Stimulated activated CD4-positive, alpha-beta T cell treated with anti-CD3 and anti-CD28 coated beads, Interleukin-4, amount 100 ng/mL, for 48 hours (primary cell): ENCODE measurements around the gene SYT12.
A peak's percentile ranks its signal among the peaks of the same experiment; 100 is the strongest.

ENCODE experiments used
- DNase-seq, 2 donors: peaks; one replicate each; pipeline ENCODE4 v3.0.0-alpha.2; 2020; ENCODE audit warnings: low read depth in 2 of 2

SYT12 gene

GRCh38 chr11:67027943-67028542, 5.1 kb downstream of the SYT12 start:
- no peak for DNase-seq

DNA sequence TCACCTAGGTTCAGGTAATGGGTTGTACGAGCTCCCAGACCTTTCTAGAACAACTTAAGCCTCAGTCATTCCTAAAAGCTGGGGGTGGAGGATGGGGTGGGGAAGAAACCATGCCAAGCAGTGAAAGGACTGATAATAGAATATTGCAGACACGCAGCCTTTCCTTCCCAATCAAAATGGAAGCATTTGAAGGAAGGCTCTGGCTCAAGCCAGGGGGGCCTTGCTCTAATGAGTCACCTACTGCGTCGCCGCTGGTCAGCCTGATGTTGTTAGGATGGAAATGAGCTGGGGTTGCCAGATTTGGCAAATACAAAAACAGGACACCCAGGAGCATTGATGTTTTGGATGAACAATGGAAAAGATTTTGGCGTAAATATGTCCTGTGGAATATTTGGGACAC, 6.2 kb downstream of the SYT12 start:
- DNase-seq = no peak

GRCh38 chr11:67030976-67031375, 8.0 kb downstream of the SYT12 start:
- no peak for DNase-seq

- no peak for DNase-seq
Measured at GRCh38 chr11:67031791-67032561, 9.0 kb downstream of the SYT12 start.

DNA sequence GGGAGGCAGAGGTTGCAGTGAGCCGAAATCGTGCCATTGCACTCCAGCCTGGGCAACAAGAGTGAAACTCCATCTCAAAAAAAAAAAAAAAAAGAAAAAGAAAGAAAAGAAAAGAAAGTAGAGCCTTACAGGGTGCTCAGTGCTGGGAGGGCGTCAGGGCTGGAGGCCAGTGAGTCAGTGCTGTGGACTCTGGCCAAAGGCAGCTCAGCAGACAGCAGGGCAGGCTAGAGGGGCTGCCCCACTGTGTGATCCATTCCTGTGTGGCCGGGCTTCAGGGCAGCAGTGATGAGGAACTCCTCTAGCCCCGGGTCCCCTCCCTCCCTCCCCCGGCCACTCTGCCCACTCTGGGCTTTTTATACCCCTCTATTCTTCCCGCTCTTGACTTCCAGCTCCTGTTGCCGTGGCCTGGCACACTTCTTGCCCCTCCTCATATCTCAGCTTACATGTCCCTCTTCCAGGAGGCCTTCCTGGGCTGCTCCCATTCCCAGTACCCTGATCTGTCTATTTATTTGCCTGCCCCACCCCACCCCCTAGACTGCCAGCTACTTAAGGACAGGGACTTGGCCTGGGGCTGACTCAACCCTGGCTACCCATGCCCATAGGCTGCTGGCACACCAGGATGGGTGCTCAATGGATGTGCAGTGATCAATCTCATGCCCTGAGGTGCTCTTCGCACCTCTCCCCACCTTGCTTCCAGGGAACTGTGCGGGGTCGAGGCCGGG, 10.1 kb downstream of the SYT12 start:
- no peak for DNase-seq

DNA sequence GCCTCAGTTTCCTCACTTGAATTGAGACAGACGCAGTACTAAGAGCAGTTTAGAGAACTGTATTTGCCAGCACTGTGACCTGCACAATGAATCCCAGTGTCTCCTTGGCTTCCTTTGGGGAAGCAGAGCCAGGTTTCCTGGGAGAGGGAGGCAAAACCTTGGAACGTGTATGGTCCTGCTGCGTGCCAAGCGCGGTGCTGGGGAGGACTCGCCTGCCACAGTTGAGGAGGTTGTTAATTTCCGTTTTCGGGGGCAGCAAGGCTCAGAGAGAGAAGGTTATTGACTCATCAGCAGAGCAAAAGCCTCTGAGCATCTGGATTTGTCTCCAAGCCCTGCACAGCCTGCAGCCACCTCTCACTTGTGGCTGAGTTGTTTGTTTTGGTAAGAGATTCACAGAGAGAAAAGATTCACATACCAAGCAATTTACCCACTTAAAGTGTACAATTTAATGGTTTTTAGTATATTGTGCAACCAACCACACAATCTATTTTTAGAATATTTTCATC, 10.8 kb downstream of the SYT12 start:
- DNase-seq = no peak

DNA sequence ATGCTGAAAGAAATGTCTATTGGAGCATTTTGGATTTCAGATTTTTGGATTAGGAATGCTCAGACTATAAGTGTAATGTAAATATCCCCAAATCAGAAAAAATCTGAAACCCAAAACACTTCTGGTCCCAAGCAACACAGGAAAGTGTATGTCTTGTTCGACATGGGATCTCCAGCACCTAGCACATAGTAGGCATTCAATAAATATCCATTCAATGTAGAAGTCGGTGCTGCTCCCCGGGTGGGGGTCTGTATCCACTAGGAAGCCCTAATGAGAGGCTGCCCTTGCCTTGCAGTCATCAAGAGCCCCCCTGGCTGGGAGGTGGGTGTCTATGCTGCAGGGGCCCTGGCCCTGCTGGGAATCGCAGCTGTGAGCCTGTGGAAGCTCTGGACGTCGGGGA, 11.4 kb downstream of the SYT12 start:
- DNase-seq = no peak

GRCh38 chr11:67040147-67040546, 17.2 kb downstream of the SYT12 start:
- DNase-seq = no peak

GRCh38 chr11:67041602-67042001, 18.7 kb downstream of the SYT12 start:
- no peak for DNase-seq

DNA sequence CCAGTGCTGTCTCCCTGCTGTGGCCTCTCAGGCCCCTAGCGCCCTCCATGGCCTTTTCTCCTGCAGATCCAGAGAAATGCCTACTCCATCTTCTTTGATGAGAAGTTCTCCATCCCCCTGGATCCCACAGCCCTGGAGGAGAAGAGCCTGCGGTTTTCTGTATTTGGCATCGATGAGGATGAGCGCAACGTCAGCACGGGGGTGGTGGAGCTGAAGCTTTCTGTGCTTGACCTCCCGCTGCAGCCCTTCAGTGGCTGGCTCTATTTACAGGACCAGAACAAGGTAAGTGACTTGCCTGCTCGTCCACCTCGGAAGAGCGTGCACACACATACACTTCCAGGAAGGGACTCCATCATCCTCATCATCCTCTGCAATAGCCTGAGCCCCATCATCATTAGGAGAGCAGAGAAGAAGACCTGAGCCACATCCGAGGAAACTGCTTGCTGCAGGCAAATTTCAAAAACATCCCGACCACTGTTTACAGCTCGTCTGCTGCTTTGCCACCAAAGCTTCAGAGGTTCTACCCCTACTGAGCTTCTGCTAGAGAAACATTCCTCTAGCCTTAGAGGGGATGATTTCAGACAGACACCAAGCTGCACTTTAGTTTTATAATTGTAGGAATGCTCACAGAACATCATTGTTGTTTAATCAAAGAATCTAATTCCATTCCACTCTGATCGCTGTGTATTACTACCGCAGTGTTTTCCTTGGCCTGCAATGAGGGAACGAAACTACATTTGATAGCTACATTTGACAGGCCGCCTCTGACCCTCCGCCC, 20.8 kb downstream of the SYT12 start:
- DNase-seq = no peak

- no peak for DNase-seq
Measured at GRCh38 chr11:67044496-67044895, 21.6 kb downstream of the SYT12 start.

DNA sequence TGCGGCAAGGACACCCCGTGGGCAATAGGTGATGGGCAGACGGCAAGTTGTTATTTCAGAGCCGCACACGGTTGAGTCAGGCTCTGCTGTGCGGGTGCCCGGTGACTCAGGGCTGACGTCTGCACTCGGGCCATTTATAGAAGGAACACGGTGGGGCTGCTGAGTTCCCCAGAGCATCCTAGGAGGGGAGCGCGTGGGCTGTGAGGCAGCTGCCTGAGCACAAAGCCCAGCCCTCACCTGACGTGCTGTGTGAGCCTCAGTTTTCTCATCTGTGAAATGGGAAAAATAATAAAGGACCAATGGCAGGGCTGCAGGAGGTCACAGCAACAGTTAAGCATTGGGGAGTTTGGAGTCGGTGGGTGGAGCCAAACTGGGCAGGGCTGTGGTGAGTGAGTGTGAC, 22.4 kb downstream of the SYT12 start:
- DNase-seq = no peak

DNA sequence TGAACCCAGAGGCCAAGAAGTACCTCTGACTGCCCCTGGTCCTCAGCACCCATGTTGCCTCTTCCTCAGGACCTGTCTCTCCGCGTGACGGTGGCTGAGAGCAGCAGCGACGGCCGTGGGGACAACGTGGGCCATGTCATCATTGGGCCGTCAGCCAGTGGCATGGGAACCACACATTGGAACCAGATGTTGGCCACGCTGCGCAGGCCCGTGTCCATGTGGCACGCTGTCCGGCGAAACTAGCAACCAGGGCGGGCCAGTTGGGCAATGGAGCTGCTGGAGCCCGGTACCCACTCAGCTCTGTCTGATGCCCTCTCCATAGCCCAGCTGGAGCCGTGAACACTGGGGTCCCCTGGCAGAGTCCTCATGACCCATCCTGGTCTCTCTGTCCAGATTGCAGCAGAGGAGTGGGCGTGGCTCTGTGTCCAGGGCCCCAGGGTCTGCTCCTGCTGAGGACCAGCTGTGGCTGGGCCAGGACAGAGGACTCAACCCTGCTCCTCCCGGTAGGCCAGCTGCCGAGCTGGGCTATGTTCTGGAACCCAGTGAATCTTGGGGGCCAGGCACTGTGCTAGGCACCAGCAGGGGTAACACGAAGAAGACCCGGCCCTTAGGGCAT, 25.7 kb downstream of the SYT12 start:
- no peak for DNase-seq

- DNase-seq = no peak
Measured at GRCh38 chr11:67050139-67050538, 27.2 kb downstream of the SYT12 start.

GRCh38 chr11:67051180-67051893, 28.4 kb downstream of the SYT12 start:
- no peak for DNase-seq

GRCh38 chr11:67051945-67052488, 29.1 kb downstream of the SYT12 start:
- DNase-seq = no peak

- DNase-seq = no peak
Measured at GRCh38 chr11:67052891-67053290, 30.0 kb downstream of the SYT12 start.

- DNase-seq = peak; percentile 38 to 45
Measured at GRCh38 chr11:67053896-67054329, 31.0 kb downstream of the SYT12 start.

DNA sequence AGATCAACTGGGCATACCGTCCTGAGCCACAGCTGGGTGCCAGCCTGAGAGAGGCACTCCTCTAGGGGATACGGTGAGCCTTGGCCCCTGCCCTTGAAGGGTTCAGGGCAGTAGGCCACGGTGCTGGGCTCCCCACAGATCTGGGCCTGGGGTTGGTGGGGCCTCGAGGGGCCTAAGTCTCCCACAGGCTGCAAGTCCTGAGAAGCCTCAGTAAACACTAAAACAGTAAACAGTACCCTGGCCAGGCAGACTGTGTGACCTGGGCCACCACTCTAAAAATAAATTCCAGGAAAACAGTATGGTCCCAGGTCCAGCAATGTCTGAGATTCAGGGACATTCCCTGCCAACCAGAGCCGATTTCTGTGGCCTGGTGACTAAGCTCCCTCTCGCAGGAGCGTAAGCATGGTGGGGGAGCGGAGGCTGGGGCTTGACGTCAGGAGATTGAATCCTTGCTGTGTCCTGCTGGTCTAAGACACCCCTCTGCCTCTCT, 31.5 kb downstream of the SYT12 start:
- no peak for DNase-seq

DNA sequence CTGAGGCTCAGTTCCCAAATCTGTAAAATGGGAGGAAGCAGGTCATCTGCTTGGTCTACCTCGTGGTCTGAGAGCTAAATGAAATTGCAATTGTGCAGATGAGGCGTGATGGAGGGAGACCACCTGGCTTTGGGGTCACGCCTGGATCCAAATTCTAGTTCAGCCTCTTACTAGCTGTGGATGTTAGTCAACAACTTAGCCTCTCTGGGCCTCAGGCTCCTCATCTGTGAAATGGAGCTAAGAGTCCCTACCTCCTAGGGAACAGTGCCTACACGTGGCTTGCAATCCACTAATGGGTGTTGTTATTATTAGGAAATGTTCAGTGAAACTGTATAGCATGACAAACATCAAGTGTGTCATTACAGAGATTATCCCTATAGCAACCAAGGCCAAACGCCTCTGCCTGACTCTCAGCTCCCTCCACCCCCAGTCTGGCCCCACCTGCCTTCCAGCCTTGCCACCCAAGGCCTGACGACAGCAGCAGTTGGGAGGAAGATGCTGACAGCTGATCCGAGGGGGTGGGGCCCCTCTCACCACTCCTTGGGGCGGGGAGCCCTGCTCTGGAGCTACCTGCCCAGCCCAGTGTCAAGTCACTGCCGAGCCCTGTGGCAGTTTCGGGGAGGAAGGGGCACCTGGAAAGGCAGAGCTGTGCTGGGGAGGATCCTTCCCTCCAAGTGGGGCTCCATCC, 32.0 kb downstream of the SYT12 start:
- DNase-seq = peak; percentile 29 to 30
